Mesenchymal stem cell (in vitro differentiated cells and primary cell): ENCODE data around the gene C9orf152.

Experiments
- DNase-seq: peaks from one replicate; pipeline ENCODE4 v3.0.0-alpha.2; 2013
- H2AFZ ChIP-seq: one replicate; pipeline ENCODE4 v1.6.1; 2013; ENCODE audit warnings: low read depth, mild to moderate bottlenecking, control low read depth, inconsistent platforms, low read length, moderate library complexity
- H2AK5ac ChIP-seq: 2 replicates; pipeline ENCODE4 v1.6.1; 2013; ENCODE audit warnings: low read length, moderate library complexity, mild to moderate bottlenecking, inconsistent platforms; ENCODE audit not compliant: severe bottlenecking
- H2BK120ac ChIP-seq: one replicate; pipeline ENCODE4 v1.6.1; 2013; ENCODE audit warnings: low read depth, mild to moderate bottlenecking, inconsistent platforms, low read length, moderate library complexity
- H2BK12ac ChIP-seq, 2 experiments: one replicate each; pipeline ENCODE4 v1.6.1; 2013; ENCODE audit warnings: inconsistent platforms in 2 of 2, low read length in 2 of 2, mild to moderate bottlenecking in 2 of 2, moderate library complexity in 2 of 2, control low read depth in 1 of 2
- H2BK15ac ChIP-seq: one replicate; pipeline ENCODE4 v1.6.1; 2013; ENCODE audit warnings: mild to moderate bottlenecking, low read depth, inconsistent platforms; ENCODE audit not compliant: poor library complexity, severe bottlenecking
- H2BK5ac ChIP-seq: 2 replicates; pipeline ENCODE4 v1.6.1; 2013; ENCODE audit warnings: low read depth, mild to moderate bottlenecking, low read length, control low read depth, inconsistent platforms; ENCODE audit not compliant: poor library complexity, severe bottlenecking
- H3K14ac ChIP-seq, 2 experiments: one replicate each; pipeline ENCODE4 v1.6.1; 2013; ENCODE audit warnings: inconsistent platforms in 2 of 2, low read length in 2 of 2, control low read depth in 1 of 2, mild to moderate bottlenecking in 1 of 2, moderate library complexity in 1 of 2
- H3K18ac ChIP-seq, 2 experiments: one replicate each; pipeline ENCODE4 v1.6.1; 2013; ENCODE audit warnings: inconsistent platforms in 2 of 2, low read length in 2 of 2, control low read depth in 1 of 2, low read depth in 1 of 2, mild to moderate bottlenecking in 1 of 2
- H3K23ac ChIP-seq, 2 experiments: one replicate each; pipeline ENCODE4 v1.6.1; 2013; ENCODE audit warnings: inconsistent platforms in 2 of 2, low read length in 2 of 2, mild to moderate bottlenecking in 2 of 2, moderate library complexity in 2 of 2, control low read depth in 1 of 2
- H3K27ac ChIP-seq: 2 replicates; pipeline ENCODE4 v1.5.1; 2013; ENCODE audit warnings: mild to moderate bottlenecking, moderate library complexity, low read length, control low read depth, inconsistent platforms; ENCODE audit not compliant: poor library complexity, severe bottlenecking
- H3K27me3 ChIP-seq, 2 experiments: 2 replicates each; pipeline versions ENCODE4 v1.6.1 to v1.7.0; 2013; ENCODE audit warnings: low read length in 2 of 2, mild to moderate bottlenecking in 2 of 2, moderate library complexity in 2 of 2, control low read depth in 1 of 2, inconsistent platforms in 1 of 2; ENCODE audit not compliant: control insufficient read depth in 1 of 2, insufficient read depth in 1 of 2
- H3K36me3 ChIP-seq, 2 experiments: 2 replicates each; pipeline versions ENCODE4 v1.6.1 to v1.7.0; 2013; ENCODE audit warnings: low read length in 2 of 2, control low read depth in 1 of 2, inconsistent platforms in 1 of 2, low read depth in 1 of 2, mild to moderate bottlenecking in 1 of 2; ENCODE audit not compliant: insufficient read depth in 2 of 2, control insufficient read depth in 1 of 2
- H3K4ac ChIP-seq, 2 experiments: one replicate each; pipeline ENCODE4 v1.6.1; 2013; ENCODE audit warnings: inconsistent platforms in 2 of 2, low read length in 2 of 2, mild to moderate bottlenecking in 2 of 2, moderate library complexity in 2 of 2, control low read depth in 1 of 2, low read depth in 1 of 2
- H3K4me1 ChIP-seq: 2 replicates; pipeline ENCODE4 v1.6.1; 2013; ENCODE audit warnings: low read depth, low read length, control low read depth; ENCODE audit not compliant: control insufficient read depth, insufficient read depth
- H3K4me2 ChIP-seq: 2 replicates; pipeline ENCODE4 v1.6.1; 2013; ENCODE audit warnings: low read length, mild to moderate bottlenecking, inconsistent platforms; ENCODE audit not compliant: poor library complexity, severe bottlenecking
- H3K4me3 ChIP-seq, 2 experiments: 2 replicates each; pipeline versions ENCODE4 v1.5.1 to v1.7.0; 2013; ENCODE audit warnings: low read length in 2 of 2, mild to moderate bottlenecking in 2 of 2, control low read depth in 1 of 2, low read depth in 1 of 2; ENCODE audit not compliant: insufficient read depth in 1 of 2
- H3K79me1 ChIP-seq: replicated peaks from 2 replicates; pipeline ENCODE4 v1.6.1; 2013; ENCODE audit warnings: mild to moderate bottlenecking, control low read depth, low read length, inconsistent platforms; ENCODE audit not compliant: poor library complexity, severe bottlenecking
- H3K9ac ChIP-seq: 2 replicates; pipeline ENCODE4 v1.7.0; 2013; ENCODE audit warnings: mild to moderate bottlenecking, low read length, moderate library complexity
- H3K9me3 ChIP-seq: 2 replicates; pipeline ENCODE4 v1.7.0; 2013; ENCODE audit warnings: mild to moderate bottlenecking, low read length; ENCODE audit not compliant: control insufficient read depth
- H4K8ac ChIP-seq: one replicate; pipeline ENCODE4 v1.6.1; 2013; ENCODE audit warnings: inconsistent platforms, mild to moderate bottlenecking, low read length, moderate library complexity
- H4K91ac ChIP-seq: one replicate; pipeline ENCODE4 v1.6.1; 2013; ENCODE audit warnings: mild to moderate bottlenecking, low read length, inconsistent platforms
- WGBS: methylation state at CpG from one replicate; pipeline ENCODE4 v1.1.7; 2013; ENCODE audit warnings: mixed read lengths; 5-methylcytosine and 5-hydroxymethylcytosine counted together

Gene C9orf152

DNA sequence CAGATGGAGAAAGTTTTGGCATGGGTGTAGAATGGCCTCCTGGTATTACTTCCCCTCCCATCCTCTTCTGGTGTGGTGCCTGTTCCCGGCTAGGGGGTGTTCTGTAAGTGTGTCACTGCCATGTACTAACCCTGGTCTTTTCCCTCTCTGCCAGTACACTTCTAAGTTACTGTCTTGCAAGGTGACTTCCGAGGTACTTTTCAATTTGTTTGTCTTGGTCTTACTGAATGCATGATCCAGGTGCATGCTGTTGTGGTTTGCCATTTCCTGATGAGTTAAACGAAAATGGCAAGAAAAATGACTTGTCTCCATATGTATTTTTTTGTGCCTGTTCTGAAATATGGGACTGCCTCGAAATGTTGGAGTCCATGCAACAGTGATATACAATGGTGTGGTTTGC is 46.0 kb downstream of the C9orf152 start:
- H3K14ac ChIP-seq: no peak overlapping the region
- DNase-seq: no peak
- no peak overlapping the region for H2AFZ ChIP-seq
- no peak overlapping the region for H3K18ac ChIP-seq
- H3K4ac ChIP-seq: no peak overlapping the region
- H3K4me3 ChIP-seq: no peak overlapping the region
- no peak overlapping the region for H2AK5ac ChIP-seq
- H3K9ac ChIP-seq: no peak overlapping the region
- H2BK15ac ChIP-seq: no peak overlapping the region
- no peaks in the 10 kb centered on the region for H3K27me3 ChIP-seq
- no peak overlapping the region for H4K91ac ChIP-seq
- no peak overlapping the region for H4K8ac ChIP-seq
- H3K79me1 ChIP-seq: peaks cover 26% of the 10 kb centered on the region
- no peak overlapping the region for H2BK5ac ChIP-seq
- H3K4me2 ChIP-seq: no peak overlapping the region
- H3K23ac ChIP-seq: no peak overlapping the region
- 86% methylated on average over 3 of the region's 4 CpGs for WGBS
- peaks cover 6% of the 10 kb centered on the region for H3K4me1 ChIP-seq
- peaks cover 10 to 53% of the 10 kb centered on the region in 2 experiments for H3K36me3 ChIP-seq
- H3K9me3 ChIP-seq: no peaks in the 10 kb centered on the region
- H2BK120ac ChIP-seq: no peak overlapping the region
- no peak overlapping the region for H2BK12ac ChIP-seq
- H3K27ac ChIP-seq: no peak overlapping the region

DNA sequence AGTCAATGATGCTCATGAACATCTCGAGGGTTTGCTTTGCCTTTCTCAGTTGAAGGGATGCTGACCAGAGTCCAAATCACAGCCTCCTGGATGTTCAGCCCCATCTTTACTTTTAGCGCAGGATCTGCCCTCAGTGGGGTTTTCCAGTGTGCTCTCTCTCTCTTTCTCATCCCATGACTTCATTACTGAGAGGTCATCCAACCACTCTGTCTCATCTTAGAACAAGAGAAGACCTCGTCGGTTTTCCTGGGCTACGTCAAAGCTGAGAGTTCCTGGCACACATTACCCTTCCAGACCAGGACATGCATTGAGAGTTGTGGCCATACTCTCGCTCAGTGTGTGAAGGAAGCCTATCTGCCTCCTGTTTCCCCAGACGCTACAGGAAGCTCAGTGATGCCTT is 47.3 kb downstream of the C9orf152 start:
- H3K36me3 ChIP-seq: peaks cover 12 to 58% of the 10 kb centered on the region in 2 experiments
- WGBS: 96% methylated on average over 7 of the region's 7 CpGs
- no peak overlapping the region for H3K4me3 ChIP-seq
- no peak overlapping the region for H2BK120ac ChIP-seq
- H3K4ac ChIP-seq: no peak overlapping the region
- DNase-seq: no peak
- peak overlapping the region in 1 of 2 experiments; percentile 1 for H2BK12ac ChIP-seq
- H4K91ac ChIP-seq: no peak overlapping the region
- H2AK5ac ChIP-seq: no peak overlapping the region
- no peaks in the 10 kb centered on the region for H3K27me3 ChIP-seq
- H3K79me1 ChIP-seq: peaks cover 25% of the 10 kb centered on the region
- H3K18ac ChIP-seq: peak overlapping the region; percentile 11 to 41
- H3K9me3 ChIP-seq: no peaks in the 10 kb centered on the region
- no peak overlapping the region for H3K4me2 ChIP-seq
- no peak overlapping the region for H2BK5ac ChIP-seq
- H3K9ac ChIP-seq: no peak overlapping the region
- no peak overlapping the region for H3K27ac ChIP-seq
- H3K4me1 ChIP-seq: peaks cover 8% of the 10 kb centered on the region
- H3K23ac ChIP-seq: no peak overlapping the region
- H2BK15ac ChIP-seq: no peak overlapping the region
- no peak overlapping the region for H2AFZ ChIP-seq
- H4K8ac ChIP-seq: no peak overlapping the region
- no peak overlapping the region for H3K14ac ChIP-seq

DNA sequence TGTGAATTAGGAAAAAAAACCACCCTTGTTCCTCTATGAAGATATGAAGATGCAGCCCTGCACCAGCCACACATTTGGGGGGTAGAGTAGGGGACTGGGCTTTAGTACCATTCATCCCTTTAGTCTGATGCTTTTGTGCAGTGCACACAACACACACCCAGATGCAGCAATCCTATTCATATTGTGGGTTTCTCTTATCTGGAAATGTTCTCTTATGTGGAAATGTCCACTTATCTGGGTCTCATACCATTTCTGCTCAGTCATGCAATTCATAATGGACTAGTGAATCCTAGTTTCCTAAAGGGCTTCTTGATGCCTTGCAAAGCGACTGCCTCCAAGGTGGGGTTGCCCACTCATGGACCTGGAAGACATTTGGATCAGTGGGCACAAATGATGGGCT is 47.8 kb downstream of the C9orf152 start:
- H2AFZ ChIP-seq: no peak overlapping the region
- H3K9ac ChIP-seq: no peak overlapping the region
- no peak overlapping the region for H3K23ac ChIP-seq
- no peaks in the 10 kb centered on the region for H3K27me3 ChIP-seq
- no peaks in the 10 kb centered on the region for H3K9me3 ChIP-seq
- no peak overlapping the region for H2BK15ac ChIP-seq
- no peak overlapping the region for H4K91ac ChIP-seq
- no peak overlapping the region for H3K18ac ChIP-seq
- peaks cover 8% of the 10 kb centered on the region for H3K4me1 ChIP-seq
- H2AK5ac ChIP-seq: no peak overlapping the region
- H2BK5ac ChIP-seq: no peak overlapping the region
- no peak overlapping the region for H2BK12ac ChIP-seq
- no peak overlapping the region for H2BK120ac ChIP-seq
- H3K79me1 ChIP-seq: peaks cover 27% of the 10 kb centered on the region
- 72% methylated on average over 1 of the region's 1 CpG for WGBS
- H3K27ac ChIP-seq: no peak overlapping the region
- H4K8ac ChIP-seq: no peak overlapping the region
- H3K4me2 ChIP-seq: no peak overlapping the region
- no peak overlapping the region for H3K4me3 ChIP-seq
- peaks cover 12 to 59% of the 10 kb centered on the region in 2 experiments for H3K36me3 ChIP-seq
- no peak overlapping the region for H3K14ac ChIP-seq
- H3K4ac ChIP-seq: no peak overlapping the region
- peak; percentile 78 for DNase-seq

DNA sequence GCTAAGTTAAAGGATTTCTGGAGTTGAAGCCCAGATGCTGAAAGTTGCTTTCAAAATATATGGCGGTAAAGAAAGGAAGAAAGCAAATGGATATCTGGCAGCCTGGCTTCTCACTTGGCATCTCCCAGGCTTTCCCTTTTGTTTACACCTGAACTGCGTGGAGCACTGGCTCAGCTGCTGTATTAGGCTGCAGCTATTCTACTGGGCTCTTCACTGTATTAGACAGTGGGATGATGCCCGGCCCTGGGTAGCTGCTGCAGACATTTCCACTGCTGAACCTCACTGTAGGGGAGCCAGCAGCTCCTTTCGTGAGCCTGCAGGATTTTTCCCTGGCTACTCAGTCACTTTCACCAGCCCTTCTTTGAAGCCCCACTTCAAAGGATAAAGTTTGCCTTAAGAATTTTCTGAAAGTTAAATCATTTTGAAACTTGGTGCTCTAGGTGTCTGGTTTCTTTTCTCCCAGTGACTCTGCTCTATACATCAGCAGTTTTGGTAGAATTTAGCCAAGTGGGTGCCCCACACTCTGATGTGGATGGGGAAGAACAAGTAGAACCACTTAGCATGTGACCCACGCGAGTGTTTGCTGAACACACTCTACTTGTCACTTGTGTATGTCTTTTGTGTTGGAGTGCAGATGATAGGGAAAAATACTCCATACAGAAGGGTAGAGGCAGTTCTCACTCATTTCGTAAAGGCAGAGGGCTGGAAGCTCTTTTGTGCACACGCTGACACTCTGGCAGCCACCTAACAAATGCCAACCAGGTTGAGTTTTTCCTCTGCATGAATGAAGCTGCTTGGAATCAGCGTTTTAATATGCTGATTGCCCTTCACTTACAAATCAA is 49.9 kb downstream of the C9orf152 start:
- DNase-seq: no peak
- H3K27ac ChIP-seq: no peak overlapping the region
- no peak overlapping the region for H3K4me3 ChIP-seq
- peaks cover 12 to 69% of the 10 kb centered on the region in 2 experiments for H3K36me3 ChIP-seq
- peak overlapping the region in 1 of 2 experiments; percentile 48 for H3K18ac ChIP-seq
- H2BK5ac ChIP-seq: no peak overlapping the region
- WGBS: 69% methylated on average over 7 of the region's 9 CpGs
- no peak overlapping the region for H2BK120ac ChIP-seq
- no peaks in the 10 kb centered on the region for H3K9me3 ChIP-seq
- no peak overlapping the region for H4K8ac ChIP-seq
- H2BK12ac ChIP-seq: no peak overlapping the region
- H3K4me1 ChIP-seq: peaks cover 10% of the 10 kb centered on the region
- no peak overlapping the region for H4K91ac ChIP-seq
- peak overlapping the region in 1 of 2 experiments; percentile 28 for H3K23ac ChIP-seq
- H3K4ac ChIP-seq: no peak overlapping the region
- no peak overlapping the region for H3K9ac ChIP-seq
- no peak overlapping the region for H3K14ac ChIP-seq
- no peak overlapping the region for H2AFZ ChIP-seq
- no peak overlapping the region for H2BK15ac ChIP-seq
- peaks cover 28% of the 10 kb centered on the region for H3K79me1 ChIP-seq
- H3K27me3 ChIP-seq: no peaks in the 10 kb centered on the region
- no peak overlapping the region for H2AK5ac ChIP-seq
- no peak overlapping the region for H3K4me2 ChIP-seq
